ENCODE data around the gene TMEM209. TPM values are rescaled to one million over a fixed set of nuclear protein-coding genes. Genes with fewer than 3 reads are reported as not detected.
"Not testable (repeated sequence)": the region's sequence is repeated elsewhere in the genome, so short reads cannot be mapped to it uniquely, and the experiment has no call there.

TMEM209 gene
- total and polyA plus RNA-seq, 4 donors, result 3.8 to 13.7 (median 8.6) TPM

DNA sequence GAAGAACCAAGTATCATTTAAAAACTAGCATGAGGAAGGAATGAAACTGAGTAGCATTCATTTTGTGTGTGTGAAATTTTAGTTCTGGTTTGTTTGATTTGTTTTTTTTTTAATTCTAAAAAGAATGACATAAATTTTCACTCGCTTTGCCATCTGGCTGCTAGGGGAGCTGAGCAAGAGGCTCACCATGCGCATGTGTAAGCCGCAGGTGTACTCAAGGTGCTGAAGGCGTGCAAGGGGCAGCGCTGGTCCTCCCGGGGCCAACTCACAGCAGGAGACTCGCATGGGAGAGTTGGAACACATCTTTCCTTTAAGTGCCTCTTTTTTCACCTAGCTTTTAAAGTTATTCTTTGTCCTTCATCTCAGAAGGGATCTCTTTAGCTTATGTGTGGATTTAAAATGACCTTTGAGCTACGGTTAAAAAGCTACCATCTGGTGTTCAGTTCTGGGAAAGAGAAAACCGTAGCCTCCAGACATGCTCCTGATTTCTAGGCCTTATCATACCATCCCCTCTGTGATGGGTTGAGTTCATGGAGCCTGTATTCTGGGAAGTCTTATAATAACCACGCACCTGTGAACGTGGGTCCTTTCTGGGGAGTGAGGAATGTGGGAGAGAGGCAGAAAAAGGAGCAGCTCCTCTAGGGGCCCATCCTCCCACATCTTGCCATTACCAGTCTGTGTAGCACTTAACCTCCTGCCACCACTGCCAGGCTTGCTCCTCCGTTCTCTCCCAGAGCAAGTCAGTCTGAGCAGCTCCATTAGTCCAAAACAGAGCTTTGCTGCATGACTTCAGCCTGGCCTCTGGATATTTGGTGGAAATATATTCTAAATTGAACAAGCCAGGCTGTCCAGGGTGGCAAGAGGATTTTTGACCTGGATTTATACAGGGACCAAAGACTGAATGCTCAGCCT, 73.0 kb downstream of the TMEM209 start:
- H3K4me3 ChIP-seq (ENCODE audit: low read length in 2 of 2), result no peak overlapping the region
- H3K27me3 ChIP-seq (ENCODE audit: control insufficient read depth in 1 of 2, insufficient read depth in 2 of 2, low read length in 1 of 2), result no peaks in the 10 kb centered on the region
- no peak for DNase-seq
- H3K27ac ChIP-seq (ENCODE audit: low read depth in 1 of 2, low read length in 2 of 2), result no peak overlapping the region
- intact Hi-C loops (cut with DNase I), result no loop called here
- no peak for ATAC-seq (ENCODE audit: low FRiP score)
- no peaks in the 10 kb centered on the region for H3K9me3 ChIP-seq (ENCODE audit: control insufficient read depth, low read length)
- peaks cover 8 to 9% of the 10 kb centered on the region in 2 donors for H3K36me3 ChIP-seq (ENCODE audit: control insufficient read depth in 1 of 2, insufficient read depth in 2 of 2, low read length in 1 of 2)
- 88 to 93% methylated on average over 12 of the region's 12 CpGs for WGBS, 2 donors
- H3K4me1 ChIP-seq (ENCODE audit: control insufficient read depth in 1 of 2, insufficient read depth in 2 of 2, low read length in 2 of 2), result peaks cover 0 to under 1% of the 10 kb centered on the region in 2 donors

DNA sequence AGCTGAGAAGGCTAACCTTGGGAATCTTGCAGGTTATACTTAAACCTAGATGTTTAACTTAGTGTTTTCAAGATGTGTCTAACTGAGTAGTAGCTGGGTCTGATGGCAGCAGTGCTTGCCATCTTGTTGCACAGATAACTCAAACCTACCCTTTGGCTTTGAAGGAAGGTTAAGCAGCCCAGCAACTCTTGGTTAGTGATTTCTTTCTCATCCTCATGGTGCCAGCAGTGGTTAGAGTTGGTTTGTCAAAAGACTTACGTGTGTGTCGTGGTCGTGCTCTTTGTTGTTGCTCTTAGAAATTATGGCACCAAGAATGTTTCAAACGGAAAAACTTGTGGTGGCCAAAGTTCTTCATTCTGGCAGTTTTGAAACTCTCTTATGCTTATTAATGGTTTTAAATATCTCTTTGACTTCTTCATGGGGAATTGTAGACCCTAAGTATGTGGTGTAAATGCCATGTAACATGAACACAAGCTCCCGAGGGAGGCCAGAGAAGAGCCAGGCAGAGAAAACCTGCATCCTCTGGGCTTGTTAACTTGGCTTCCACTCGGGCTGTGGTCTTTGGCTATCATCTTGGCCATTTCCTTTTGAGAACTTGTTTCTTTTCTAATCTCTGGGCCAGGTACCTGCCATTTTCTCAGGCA, 73.9 kb downstream of the TMEM209 start:
- Histone ChIP-seq H3K27ac (ENCODE audit: low read depth in 1 of 2, low read length in 2 of 2) (no peak overlapping the region), H3K4me1 (ENCODE audit: control insufficient read depth in 1 of 2, insufficient read depth in 2 of 2, low read length in 2 of 2) (peaks cover 0 to 4% of the 10 kb centered on the region in 2 donors), H3K36me3 (ENCODE audit: control insufficient read depth in 1 of 2, insufficient read depth in 2 of 2, low read length in 1 of 2) (peaks cover 8 to 9% of the 10 kb centered on the region in 2 donors), H3K9me3 (ENCODE audit: control insufficient read depth, low read length) (no peaks in the 10 kb centered on the region), H3K4me3 (ENCODE audit: low read length in 2 of 2) (no peak overlapping the region), H3K27me3 (ENCODE audit: control insufficient read depth in 1 of 2, insufficient read depth in 2 of 2, low read length in 1 of 2) (no peaks in the 10 kb centered on the region)
- ATAC-seq (ENCODE audit: low FRiP score), result no peak
- DNase-seq, result no peak
- 88 to 89% methylated on average over 6 of the region's 6 CpGs for WGBS, 2 donors
- intact Hi-C loops (cut with DNase I), result no loop called here

DNA sequence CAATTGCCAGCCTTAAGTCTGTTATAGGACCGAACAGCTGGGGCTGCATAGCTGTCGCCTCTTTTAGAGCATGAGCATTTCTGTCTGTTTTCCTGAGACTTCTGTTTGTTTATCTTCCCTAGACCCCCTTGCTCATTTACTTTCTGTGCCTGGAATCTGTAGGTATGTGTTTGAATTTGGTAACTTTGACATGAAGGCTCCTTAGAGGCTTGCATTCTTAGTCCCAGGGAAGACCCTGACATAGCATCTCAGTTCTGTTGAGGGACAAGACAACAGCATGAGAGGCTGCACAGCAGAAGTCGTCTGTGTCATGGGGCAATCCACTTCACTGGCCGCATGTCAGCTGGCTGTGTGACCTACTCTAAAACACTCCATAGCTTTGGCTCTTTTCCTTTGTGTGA, 76.2 kb downstream of the TMEM209 start:
- Histone ChIP-seq H3K9me3 (ENCODE audit: control insufficient read depth, low read length) (no peaks in the 10 kb centered on the region), H3K36me3 (ENCODE audit: control insufficient read depth in 1 of 2, insufficient read depth in 2 of 2, low read length in 1 of 2) (peaks cover 7 to 8% of the 10 kb centered on the region in 2 donors), H3K27me3 (ENCODE audit: control insufficient read depth in 1 of 2, insufficient read depth in 2 of 2, low read length in 1 of 2) (no peaks in the 10 kb centered on the region), H3K4me3 (ENCODE audit: low read length in 2 of 2) (no peak overlapping the region), H3K27ac (ENCODE audit: low read depth in 1 of 2, low read length in 2 of 2) (no peak overlapping the region), H3K4me1 (ENCODE audit: control insufficient read depth in 1 of 2, insufficient read depth in 2 of 2, low read length in 2 of 2) (peaks cover 0 to 4% of the 10 kb centered on the region in 2 donors)
- intact Hi-C loops (cut with DNase I), result no loop called here
- 65 to 70% methylated on average over 4 of the region's 4 CpGs for WGBS, 2 donors
- DNase-seq, result no peak
- no peak for ATAC-seq (ENCODE audit: low FRiP score)

DNA sequence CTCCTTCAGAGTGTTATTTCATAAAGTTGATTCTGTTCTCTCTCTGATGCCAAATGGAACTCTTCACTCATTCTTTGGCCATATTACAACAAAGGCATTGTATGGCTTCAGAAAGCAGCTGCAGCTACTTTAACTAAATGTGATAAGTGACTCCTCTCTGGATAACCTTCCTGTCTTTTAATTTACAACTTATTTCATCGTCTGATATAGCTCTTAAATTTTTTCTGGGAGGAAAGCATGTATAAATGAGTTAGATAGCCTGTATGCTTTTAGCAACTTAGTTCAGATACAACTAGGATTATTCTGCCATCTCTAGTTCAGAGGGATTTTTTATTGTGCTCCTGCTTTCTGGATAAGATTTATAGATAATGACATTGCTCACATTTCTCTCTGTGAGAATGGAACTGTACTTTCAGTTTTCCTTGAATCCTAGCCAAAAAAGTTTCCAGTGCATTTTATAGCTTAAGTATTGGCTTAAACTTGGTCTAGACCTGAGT, 77.3 kb downstream of the TMEM209 start:
- Histone ChIP-seq H3K27ac (ENCODE audit: low read depth in 1 of 2, low read length in 2 of 2) (no peak overlapping the region), H3K36me3 (ENCODE audit: control insufficient read depth in 1 of 2, insufficient read depth in 2 of 2, low read length in 1 of 2) (peaks cover 7 to 8% of the 10 kb centered on the region in 2 donors), H3K4me3 (ENCODE audit: low read length in 2 of 2) (no peak overlapping the region), H3K27me3 (ENCODE audit: control insufficient read depth in 1 of 2, insufficient read depth in 2 of 2, low read length in 1 of 2) (no peaks in the 10 kb centered on the region), H3K9me3 (ENCODE audit: control insufficient read depth, low read length) (no peaks in the 10 kb centered on the region), H3K4me1 (ENCODE audit: control insufficient read depth in 1 of 2, insufficient read depth in 2 of 2, low read length in 2 of 2) (peaks cover 0 to 4% of the 10 kb centered on the region in 2 donors)
- ATAC-seq (ENCODE audit: low FRiP score), result no peak
- intact Hi-C loops (cut with DNase I), result no loop called here
- DNase-seq, result no peak
- 13 to 17% methylated on average over 1 of the region's 1 CpG for WGBS, 2 donors

DNA sequence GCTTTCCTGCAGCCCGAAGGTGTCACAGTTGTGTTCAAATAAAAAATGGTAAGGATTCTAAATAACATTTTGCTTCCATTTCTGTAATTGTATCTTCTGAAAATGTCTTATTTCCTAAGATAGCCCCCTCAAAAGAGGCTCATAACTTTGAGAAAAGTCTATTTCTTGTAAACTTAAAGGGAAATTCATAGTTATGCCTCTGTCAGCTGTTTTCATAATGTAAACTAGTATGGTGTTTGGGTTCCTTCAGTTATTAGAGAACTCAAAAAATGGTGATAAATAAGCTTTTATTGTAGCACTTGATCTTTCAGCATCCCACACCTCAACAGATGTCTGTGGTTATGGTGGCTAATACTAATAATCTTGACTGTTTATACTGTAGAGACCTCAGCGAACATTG, 77.8 kb downstream of the TMEM209 start:
- 31 to 35% methylated on average over 2 of the region's 2 CpGs for WGBS, 2 donors
- no peak overlapping the region for H3K4me3 ChIP-seq (ENCODE audit: low read length in 2 of 2)
- ATAC-seq (ENCODE audit: low FRiP score) (no peak), DNase-seq (no peak)
- H3K9me3 ChIP-seq (ENCODE audit: control insufficient read depth, low read length), result no peaks in the 10 kb centered on the region
- H3K27me3 ChIP-seq (ENCODE audit: control insufficient read depth in 1 of 2, insufficient read depth in 2 of 2, low read length in 1 of 2), result no peaks in the 10 kb centered on the region
- intact Hi-C loops (cut with DNase I), result no loop called here
- H3K27ac ChIP-seq (ENCODE audit: low read depth in 1 of 2, low read length in 2 of 2), result no peak overlapping the region
- H3K4me1 ChIP-seq (ENCODE audit: control insufficient read depth in 1 of 2, insufficient read depth in 2 of 2, low read length in 2 of 2), result peaks cover 0 to 4% of the 10 kb centered on the region in 2 donors
- H3K36me3 ChIP-seq (ENCODE audit: control insufficient read depth in 1 of 2, insufficient read depth in 2 of 2, low read length in 1 of 2), result peaks cover 4 to 12% of the 10 kb centered on the region in 2 donors

DNA sequence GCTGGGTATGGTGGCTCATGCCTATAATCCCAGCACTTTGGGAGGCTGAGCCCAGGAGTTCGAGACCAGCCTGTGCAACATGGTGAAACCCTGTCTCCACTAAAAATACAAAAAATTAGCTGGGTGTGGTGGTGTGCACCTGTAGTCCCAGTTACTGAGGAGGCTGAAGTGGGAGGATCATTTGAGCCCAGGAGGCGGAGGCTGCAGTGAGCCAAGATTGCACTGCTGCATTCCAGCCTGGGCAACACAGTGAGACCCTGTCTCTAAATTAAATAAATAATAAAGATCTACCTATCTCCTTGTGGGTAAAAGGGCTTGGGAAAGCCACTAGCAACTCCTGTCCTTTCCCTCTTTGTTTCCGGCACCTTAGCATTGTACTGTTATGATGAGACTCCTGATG, 78.4 kb downstream of the TMEM209 start:
- H3K27me3 ChIP-seq (ENCODE audit: control insufficient read depth in 1 of 2, insufficient read depth in 2 of 2, low read length in 1 of 2); H3K27ac ChIP-seq (ENCODE audit: low read depth in 1 of 2, low read length in 2 of 2); ATAC-seq (ENCODE audit: low FRiP score); intact Hi-C loops (cut with DNase I); H3K4me3 ChIP-seq (ENCODE audit: low read length in 2 of 2); H3K9me3 ChIP-seq (ENCODE audit: control insufficient read depth, low read length); H3K4me1 ChIP-seq (ENCODE audit: control insufficient read depth in 1 of 2, insufficient read depth in 2 of 2, low read length in 2 of 2); DNase-seq: not testable (repeated sequence)
- 97 to 98% methylated on average over 3 of the region's 3 CpGs for WGBS, 2 donors
- H3K36me3 ChIP-seq (ENCODE audit: control insufficient read depth in 1 of 2, insufficient read depth in 2 of 2, low read length in 1 of 2), result peaks cover 4 to 13% of the 10 kb centered on the region in 2 donors

DNA sequence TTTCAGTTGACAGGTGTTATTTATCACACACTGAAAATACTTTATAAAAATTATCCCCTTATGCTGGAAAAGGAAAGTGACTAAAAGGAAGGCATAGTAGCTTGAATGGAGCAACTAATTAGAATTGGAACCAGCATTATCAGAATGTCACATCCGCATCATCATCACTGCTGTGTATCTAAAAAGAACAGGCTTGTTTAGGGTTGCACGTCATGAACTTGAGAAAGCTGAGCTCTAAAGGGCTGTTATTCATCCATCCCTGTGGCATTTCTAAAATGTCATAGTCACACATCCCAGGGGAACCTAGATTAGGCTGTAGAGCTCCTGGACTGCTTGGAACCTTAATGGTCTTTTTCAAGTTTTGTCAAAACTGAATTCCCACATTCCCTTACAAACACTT, 80.5 kb downstream of the TMEM209 start:
- no peak overlapping the region for H3K4me3 ChIP-seq (ENCODE audit: low read length in 2 of 2)
- no peaks in the 10 kb centered on the region for H3K9me3 ChIP-seq (ENCODE audit: control insufficient read depth, low read length)
- H3K27ac ChIP-seq (ENCODE audit: low read depth in 1 of 2, low read length in 2 of 2), result no peak overlapping the region
- peaks cover 7 to 8% of the 10 kb centered on the region in 2 donors for H3K36me3 ChIP-seq (ENCODE audit: control insufficient read depth in 1 of 2, insufficient read depth in 2 of 2, low read length in 1 of 2)
- H3K4me1 ChIP-seq (ENCODE audit: control insufficient read depth in 1 of 2, insufficient read depth in 2 of 2, low read length in 2 of 2), result peaks cover 0 to 4% of the 10 kb centered on the region in 2 donors
- no peak for ATAC-seq (ENCODE audit: low FRiP score)
- H3K27me3 ChIP-seq (ENCODE audit: control insufficient read depth in 1 of 2, insufficient read depth in 2 of 2, low read length in 1 of 2), result no peaks in the 10 kb centered on the region
- intact Hi-C loops (cut with DNase I), result no loop called here
- WGBS, 2 donors, result 60 to 71% methylated on average over 2 of the region's 2 CpGs
- no peak for DNase-seq

DNA sequence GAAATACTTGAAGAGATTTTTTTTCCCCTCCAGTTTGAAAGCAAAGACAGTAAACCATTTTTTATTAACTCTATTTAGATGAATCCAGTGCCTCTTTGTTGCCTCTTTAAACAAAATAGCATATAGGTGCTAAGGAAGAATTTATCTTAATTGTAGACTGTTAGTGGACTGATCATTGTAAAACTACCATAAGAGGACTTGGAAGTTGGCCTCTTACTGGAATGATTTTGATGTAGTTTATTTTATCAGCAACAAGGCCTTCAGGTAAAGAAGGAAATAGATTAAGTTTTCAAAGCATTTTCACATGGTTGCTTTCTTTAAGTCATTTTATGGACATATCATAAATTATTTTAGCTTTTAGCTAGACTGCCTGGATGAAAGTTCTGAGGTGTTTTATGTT, 81.7 kb downstream of the TMEM209 start:
- Histone ChIP-seq H3K27me3 (ENCODE audit: control insufficient read depth in 1 of 2, insufficient read depth in 2 of 2, low read length in 1 of 2) (no peaks in the 10 kb centered on the region), H3K4me3 (ENCODE audit: low read length in 2 of 2) (no peak overlapping the region), H3K4me1 (ENCODE audit: control insufficient read depth in 1 of 2, insufficient read depth in 2 of 2, low read length in 2 of 2) (peaks cover 0 to 4% of the 10 kb centered on the region in 2 donors), H3K27ac (ENCODE audit: low read depth in 1 of 2, low read length in 2 of 2) (no peak overlapping the region), H3K9me3 (ENCODE audit: control insufficient read depth, low read length) (no peaks in the 10 kb centered on the region), H3K36me3 (ENCODE audit: control insufficient read depth in 1 of 2, insufficient read depth in 2 of 2, low read length in 1 of 2) (peaks cover 5 to 8% of the 10 kb centered on the region in 2 donors)
- ATAC-seq (ENCODE audit: low FRiP score) (no peak), DNase-seq (no peak)
- intact Hi-C loops (cut with DNase I), result no loop called here
